Smooth muscle cell of the coronary artery (primary cell): Measurements from ENCODE around the gene PAH. TPM values are rescaled to one million over a fixed set of nuclear protein-coding genes. Genes with fewer than 3 reads are reported as not detected.

Experiments used
- total RNA-seq: library from RNA; depleted of rRNA; stranded (reverse); fragments of >200 nt; gene quantifications from 2 replicates; pipeline ENCODE4 v1.2.3, GENCODE V29; 2014; ENCODE audit warnings: low replicate concordance

PAH gene
- total RNA-seq, result not detected in 2 replicates

GRCh38 chr12:102917026-102917787, at the start of gene PAH:
Gene PAH, minus strand, starts transcription at chr12:102917244. Its CDS starts 114 bp downstream, at chr12:102917130.

GRCh38 chr12:102957339-102958050, 40.5 kb upstream of the PAH start, which contains the start of gene ASCL1:
Gene ASCL1, plus strand, starts transcription at chr12:102957674. Its CDS starts 571 bp downstream, at chr12:102958245.

Other genes starting within 250 kb of the PAH start
- not detected in 2 replicates for gene ASCL1, start 40.4 kb upstream of the PAH start, total RNA-seq